Measurements from ENCODE around the gene LRTM2. TPM values are rescaled to one million over a fixed set of nuclear protein-coding genes. Genes with fewer than 3 reads are reported as not detected.

The LRTM2 gene
- polyA plus RNA-seq, 1 donor from 2014 or later = 2.4 TPM

- H3K36me3 ChIP-seq (ENCODE audit: insufficient read depth, low read length) = no peaks in the 10 kb centered on the region
- no peaks in the 10 kb centered on the region for H3K79me2 ChIP-seq (replicated peaks; ENCODE audit: insufficient read depth, low read length)
- no peak overlapping the region for H3K27ac ChIP-seq (ENCODE audit: low read length)
- no peak overlapping the region for H3K4me3 ChIP-seq (ENCODE audit: low read length)
- H4K20me1 ChIP-seq (ENCODE audit: insufficient read depth) = no peaks in the 10 kb centered on the region
- H3K9me2 ChIP-seq (ENCODE audit: insufficient read depth, low read length) = no peaks in the 10 kb centered on the region
- no peak overlapping the region for H3K4me2 ChIP-seq (ENCODE audit: low read length)
- no peak overlapping the region for H3K9ac ChIP-seq (ENCODE audit: low read length)
- no peaks in the 10 kb centered on the region for H3K9me3 ChIP-seq (ENCODE audit: low read length)
- no peak overlapping the region for H2AFZ ChIP-seq (ENCODE audit: low read depth, low read length)
- H3K27me3 ChIP-seq (ENCODE audit: insufficient read depth, low read depth, low read length) = peaks cover under 1% of the 10 kb centered on the region
- TF ChIP-seq SMC3 (conservative IDR thresholded peaks at IDR 0.05; ENCODE audit: poor library complexity) (no peak), EP300 (conservative IDR thresholded peaks at IDR 0.05; ENCODE audit: poor library complexity, severe bottlenecking) (no peak), EZH2 (IDR thresholded peaks at IDR 0.05; ENCODE audit: borderline replicate concordance, insufficient read depth, low read length, poor library complexity, severe bottlenecking) (no peak), REST (IDR thresholded peaks at IDR 0.05; ENCODE audit: borderline replicate concordance) (no peak), CTCF (IDR thresholded peaks at IDR 0.05; ENCODE audit: poor library complexity, severe bottlenecking) (no peak), POLR2AphosphoS5 (IDR thresholded peaks at IDR 0.05) (no peak), RAD21 (conservative IDR thresholded peaks at IDR 0.05) (no peak)
- H3F3A ChIP-seq (ENCODE audit: insufficient read depth, low read length, poor library complexity, severe bottlenecking) = no peaks in the 10 kb centered on the region
Observed at GRCh38 chr12:1836854-1837421, 16.6 kb downstream of the LRTM2 start.

- H3K27ac ChIP-seq (ENCODE audit: low read length) = peak overlapping the region; percentile 50
- H3K9ac ChIP-seq (ENCODE audit: low read length) = peak overlapping the region; percentile 37
- no peaks in the 10 kb centered on the region for H3K27me3 ChIP-seq (ENCODE audit: insufficient read depth, low read depth, low read length)
- peak overlapping the region; percentile 17 for H3K4me2 ChIP-seq (ENCODE audit: low read length)
- no peaks in the 10 kb centered on the region for H3F3A ChIP-seq (ENCODE audit: insufficient read depth, low read length, poor library complexity, severe bottlenecking)
- H3K4me3 ChIP-seq (ENCODE audit: low read length) = peak overlapping the region; percentile 37
- H3K79me2 ChIP-seq (replicated peaks; ENCODE audit: insufficient read depth, low read length) = no peaks in the 10 kb centered on the region
- H4K20me1 ChIP-seq (ENCODE audit: insufficient read depth) = no peaks in the 10 kb centered on the region
- H3K9me3 ChIP-seq (ENCODE audit: low read length) = no peaks in the 10 kb centered on the region
- TF ChIP-seq EP300 (conservative IDR thresholded peaks at IDR 0.05; ENCODE audit: poor library complexity, severe bottlenecking) = no peak
- no peak for TF ChIP-seq SMC3 (conservative IDR thresholded peaks at IDR 0.05; ENCODE audit: poor library complexity)
- H2AFZ ChIP-seq (ENCODE audit: low read depth, low read length) = no peak overlapping the region
- H3K36me3 ChIP-seq (ENCODE audit: insufficient read depth, low read length) = no peaks in the 10 kb centered on the region
- H3K9me2 ChIP-seq (ENCODE audit: insufficient read depth, low read length) = no peaks in the 10 kb centered on the region
Observed at GRCh38 chr12:1837541-1838204, 17.3 kb downstream of the LRTM2 start.
